NCI-H128 (cell line): ENCODE measurements around the gene SIVA1.

Experiments used
- DNase-seq: peaks from one replicate; lab custom pipeline; 2025; ENCODE audit not compliant: unreplicated experiment; lab: John Stamatoyannopoulos, UW

The SIVA1 gene

DNA sequence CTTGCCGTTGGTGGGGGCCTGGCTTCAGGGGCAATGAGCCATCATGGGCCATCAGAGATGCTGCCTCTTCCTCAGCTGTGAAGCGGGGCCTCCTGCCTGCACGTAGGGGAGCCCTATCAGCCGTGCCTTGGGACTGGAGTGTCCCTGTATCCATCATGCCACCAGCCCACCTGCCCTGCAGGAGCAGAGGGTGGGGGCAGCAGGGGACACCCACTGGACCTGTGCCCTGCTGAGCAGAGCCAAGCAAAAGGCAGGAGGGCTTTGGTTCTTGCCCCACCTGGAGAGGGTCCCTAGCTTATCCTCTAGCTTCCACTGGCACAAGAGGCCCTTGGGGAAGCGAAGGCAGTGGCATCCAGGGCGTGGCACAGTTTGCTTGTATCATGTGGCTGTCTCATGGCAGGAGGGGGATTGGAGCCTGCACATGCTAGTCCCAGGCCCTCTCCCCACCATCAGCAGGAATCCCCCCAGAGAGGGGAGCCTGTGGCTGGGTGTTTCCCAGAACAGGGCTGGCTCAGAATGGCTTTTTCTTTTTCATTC, 18.8 kb upstream of the SIVA1 start:
- no peak for DNase-seq

DNA sequence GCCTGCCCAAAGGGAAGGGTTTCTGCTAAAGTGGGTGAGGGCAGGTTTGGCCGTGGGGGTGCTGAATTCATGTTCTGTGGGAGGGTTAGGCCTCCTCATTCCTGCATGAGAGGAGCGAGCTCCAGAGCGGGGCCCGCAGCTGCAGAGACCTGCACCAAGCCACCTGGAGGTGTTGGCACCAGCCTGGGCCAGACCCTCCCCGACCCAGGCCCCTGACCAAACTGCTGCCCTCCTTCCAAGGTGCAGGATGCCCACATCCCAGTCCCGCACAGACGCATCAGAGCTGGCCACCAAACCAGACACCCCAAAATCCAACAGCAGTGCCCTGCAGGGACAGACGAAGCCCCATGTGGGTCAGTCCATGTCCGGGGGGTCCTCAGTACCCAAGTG, 18.4 kb upstream of the SIVA1 start:
- DNase-seq, result no peak

DNA sequence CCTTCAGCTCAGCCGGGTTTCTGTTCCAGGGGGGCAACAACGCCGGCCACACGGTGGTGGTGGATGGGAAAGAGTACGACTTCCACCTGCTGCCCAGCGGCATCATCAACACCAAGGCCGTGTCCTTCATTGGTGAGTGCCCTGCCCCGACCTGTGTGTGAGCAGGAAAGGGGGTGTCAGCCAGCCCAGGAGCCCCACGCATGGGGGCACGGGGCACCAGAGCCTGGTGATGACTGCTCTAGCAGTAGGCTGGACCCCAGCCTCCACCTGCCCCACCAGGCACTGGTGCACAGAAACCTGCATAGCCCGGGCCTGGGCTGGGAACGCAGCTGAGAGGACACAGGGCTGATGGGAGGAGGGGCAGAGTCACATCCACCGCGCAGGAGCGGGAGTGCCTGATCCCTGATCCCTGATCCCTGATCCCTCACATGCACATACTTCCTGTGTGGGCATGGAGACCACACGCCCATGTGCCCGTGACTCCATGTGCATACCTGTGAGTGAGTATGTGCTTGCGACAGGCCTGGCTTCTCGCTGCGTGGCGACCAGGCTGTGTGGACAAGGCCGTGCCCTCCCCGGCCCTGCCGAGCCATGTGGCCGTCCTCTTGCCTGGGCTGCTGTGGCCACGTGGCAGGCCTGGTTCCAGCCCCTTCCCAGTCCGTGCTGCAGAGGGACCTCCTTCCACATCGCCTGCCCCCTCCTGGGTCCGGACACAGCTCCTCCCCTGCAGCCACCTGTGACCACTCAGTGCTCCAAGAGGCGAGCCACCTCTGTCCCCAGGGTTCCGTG, 17.8 kb upstream of the SIVA1 start:
- no peak for DNase-seq

DNA sequence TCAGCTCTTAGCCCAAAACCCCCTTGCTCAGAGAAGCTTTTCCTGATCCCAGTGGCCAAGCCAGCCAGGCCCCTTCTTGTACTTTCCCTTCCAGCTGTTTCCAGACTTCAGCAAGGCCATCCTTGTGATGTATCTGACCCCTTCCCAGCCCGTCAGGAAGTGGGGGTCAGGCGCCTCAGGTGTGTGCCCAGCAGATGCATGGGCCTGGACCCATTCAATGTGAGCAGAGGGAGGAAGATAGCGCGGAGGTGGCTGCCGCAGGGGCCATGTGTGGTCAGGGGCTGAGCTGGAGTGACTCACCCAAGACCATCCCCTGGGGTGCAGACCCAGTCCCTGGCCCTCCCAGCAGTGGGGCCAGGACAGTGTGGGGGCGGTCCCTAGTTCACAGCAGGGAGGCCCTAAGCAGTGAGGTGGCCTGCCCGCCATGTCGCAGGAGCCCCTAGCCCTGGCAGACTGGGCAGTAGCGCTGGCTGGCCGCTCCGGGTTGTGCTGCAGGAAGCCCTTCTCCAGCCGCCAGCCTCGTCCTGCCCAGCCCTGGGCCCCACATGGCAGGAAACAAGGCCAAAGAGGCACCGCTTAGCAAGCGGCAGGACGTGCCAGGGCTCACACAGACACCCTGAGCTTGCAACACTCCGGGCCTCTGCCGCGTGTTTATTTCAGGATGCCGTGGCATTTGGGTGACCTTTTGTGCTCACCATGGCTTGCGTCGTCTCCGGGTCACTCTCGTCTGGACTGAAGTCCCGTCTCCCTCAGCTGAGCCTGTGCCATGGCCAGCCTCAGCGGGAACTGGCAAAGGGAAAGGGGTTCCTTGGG, 16.9 kb upstream of the SIVA1 start:
- no peak for DNase-seq

DNA sequence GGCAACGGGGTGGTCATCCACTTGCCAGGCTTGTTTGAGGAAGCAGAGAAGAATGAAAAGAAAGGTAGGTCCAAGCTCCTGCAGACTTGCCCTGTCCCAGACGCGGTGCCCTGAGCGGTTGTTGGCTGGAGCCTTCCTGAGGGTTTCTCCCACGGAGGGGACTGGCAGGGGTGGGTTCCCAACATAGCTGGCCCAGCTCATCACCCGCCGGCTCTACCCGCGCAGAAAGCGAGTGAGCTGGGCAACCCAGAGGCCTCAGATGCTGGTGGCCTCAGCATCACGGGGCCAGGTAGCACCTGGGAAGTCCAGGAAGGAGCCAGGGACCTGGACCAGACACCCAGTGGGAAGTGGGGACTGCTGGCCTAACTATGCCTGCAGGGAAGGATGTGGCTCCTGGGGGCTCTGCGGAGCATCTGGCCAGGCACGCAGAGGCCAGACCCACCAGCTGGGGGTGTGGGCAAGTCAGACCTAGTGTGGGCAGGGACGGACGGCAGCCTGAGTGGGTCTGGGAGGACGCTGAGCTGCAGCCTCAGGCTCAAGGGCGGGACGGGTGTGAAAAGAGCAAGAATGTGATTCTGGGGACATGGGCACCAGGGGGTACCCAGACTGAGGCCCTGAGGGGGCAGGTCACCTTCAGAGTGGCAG, 14.4 kb upstream of the SIVA1 start:
- no peak for DNase-seq

DNA sequence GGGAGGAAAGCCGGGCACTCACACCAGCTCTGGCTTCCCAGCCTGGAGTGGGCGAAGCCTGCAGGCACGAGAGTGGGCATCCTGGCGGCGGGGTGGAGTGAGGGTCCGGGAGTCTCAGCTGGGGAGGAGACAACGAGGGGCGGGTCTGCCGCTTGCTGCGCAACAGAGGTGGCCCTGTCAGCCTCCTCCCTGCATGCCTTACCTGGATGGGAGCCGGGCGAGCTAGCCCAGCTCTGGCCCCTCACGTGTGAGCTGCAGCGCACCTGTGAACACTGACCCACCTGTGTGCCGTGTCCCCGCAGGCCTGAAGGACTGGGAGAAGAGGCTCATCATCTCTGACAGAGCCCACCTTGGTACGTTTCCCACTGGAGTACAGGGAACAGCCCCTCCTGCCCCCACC, 13.9 kb upstream of the SIVA1 start:
- no peak for DNase-seq

DNA sequence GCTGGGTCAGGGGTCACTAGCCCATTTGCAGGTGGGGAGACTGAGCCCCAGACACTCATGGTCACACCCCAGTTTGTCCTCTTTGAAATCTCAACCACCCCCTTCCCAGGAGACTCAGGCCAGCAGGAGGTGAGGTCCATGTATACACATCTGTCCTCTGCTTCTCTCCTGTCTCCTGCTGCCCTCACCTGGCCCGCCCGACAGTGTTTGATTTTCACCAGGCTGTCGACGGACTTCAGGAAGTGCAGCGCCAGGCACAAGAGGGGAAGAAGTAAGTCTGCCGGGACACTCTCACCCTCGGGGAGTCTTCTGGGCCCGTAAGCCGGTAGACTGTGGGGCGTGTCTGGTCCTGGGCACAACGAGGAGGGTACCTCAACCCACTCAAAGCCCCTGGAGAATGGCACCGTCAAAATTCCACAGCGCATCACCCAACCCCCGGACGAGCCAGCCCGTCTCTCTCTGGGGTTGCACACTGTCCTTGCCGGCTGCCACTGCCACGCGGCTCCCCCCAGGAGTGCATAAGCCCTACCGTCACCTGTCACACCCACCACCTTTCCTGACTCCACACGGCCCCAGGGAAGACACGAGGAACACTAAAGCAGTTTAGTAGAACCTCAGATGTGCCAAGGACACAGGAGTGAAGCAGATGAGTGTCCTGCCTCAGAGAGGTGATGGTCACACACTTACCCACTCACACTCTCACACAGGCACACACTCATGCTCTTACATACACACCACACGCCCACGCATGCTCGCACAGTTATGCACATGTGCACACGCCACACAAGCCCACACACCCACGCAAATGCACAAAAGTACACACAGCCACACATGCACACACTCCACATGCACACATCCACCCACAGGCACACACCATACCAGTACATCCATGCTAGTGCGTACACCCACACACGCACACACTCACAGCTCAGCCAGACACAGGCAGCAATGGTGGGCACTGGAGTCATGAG, 13.1 kb upstream of the SIVA1 start:
- DNase-seq, result no peak

DNA sequence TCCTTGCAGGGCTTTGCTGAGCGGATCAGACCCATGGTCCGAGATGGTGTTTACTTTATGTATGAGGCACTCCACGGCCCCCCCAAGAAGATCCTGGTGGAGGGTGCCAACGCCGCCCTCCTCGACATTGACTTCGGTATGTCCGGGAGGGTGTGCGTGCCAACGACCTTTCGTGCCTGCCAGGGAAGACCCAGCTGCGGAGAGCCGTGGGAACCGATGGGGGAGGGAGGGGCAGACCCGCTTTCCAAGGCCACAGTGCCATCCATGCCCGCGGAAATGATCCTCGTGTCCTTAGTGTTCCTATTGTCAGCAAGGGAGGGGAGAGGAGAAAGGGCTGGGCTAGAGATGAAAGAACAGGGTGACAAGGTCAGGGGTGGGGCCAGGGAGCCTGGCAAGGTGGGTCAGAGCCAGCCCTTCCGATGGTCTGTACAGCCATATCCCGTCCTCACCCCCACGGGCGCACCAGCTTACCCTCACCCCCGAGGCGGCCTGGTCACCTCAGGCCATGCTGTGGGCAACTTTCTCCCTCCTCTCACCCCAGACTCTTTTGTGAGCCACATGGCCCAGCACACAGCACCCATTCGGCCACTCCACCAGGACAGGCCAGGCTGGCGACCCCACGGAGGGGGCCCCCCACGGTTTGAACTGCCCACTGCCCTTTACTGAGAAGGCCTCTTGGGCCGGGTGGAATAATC, 11.7 kb upstream of the SIVA1 start:
- DNase-seq, result no peak

DNA sequence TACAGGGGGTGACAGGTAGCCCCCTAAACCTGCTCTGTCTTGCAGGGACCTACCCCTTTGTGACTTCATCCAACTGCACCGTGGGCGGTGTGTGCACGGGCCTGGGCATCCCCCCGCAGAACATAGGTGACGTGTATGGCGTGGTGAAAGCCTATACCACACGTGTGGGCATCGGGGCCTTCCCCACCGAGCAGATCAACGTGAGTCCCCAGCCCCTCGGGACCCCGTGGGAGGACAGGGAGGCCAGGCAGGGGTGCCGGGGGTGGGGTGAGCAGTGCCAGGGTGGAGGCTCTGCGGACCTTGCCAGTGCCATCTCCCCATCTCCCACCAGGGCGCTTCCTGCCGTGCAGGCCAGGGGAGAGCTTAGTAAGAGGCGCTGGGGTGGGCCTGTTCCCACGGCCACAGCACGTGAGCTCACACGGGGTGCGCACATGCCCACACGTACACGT, 11.1 kb upstream of the SIVA1 start:
- DNase-seq, result no peak

DNA sequence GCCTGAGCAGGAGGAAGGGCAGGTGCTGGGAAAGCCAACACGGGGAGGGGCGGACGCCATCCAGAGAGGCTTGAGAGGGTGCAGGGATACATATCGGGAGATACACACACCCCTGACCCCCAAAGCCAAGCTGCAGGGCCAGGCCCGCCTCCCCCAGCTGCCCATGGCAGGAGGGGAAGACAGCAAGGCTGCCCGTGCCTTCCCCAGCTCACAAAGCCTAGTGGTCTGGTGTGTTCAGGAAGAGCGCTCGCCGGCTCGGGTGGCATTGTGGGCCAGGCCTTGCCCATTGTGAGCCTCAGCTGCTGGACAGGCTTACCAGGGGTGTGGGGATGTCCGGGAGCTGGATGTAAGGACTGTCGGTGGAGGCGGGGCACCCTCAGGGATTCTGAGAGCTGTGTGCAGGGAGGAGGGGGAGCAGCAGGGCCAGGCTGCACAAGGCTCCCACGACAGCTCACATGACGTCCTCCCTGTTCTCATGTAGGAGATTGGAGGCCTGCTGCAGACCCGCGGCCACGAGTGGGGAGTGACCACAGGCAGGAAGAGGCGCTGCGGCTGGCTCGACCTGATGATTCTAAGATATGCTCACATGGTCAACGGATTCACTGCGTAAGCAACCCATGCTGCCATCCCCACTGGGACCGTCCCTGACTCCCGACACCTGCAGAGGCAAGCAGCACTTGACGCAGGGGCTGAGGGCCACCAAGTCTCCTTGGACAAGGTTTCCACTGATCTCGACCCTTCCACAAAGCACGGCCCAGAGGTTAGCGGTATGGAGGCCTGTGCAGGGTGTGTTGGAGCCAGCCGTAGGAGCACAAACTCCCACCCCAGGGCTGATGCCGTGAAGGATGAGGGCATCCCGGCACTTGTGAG, 10.1 kb upstream of the SIVA1 start:
- no peak for DNase-seq

DNA sequence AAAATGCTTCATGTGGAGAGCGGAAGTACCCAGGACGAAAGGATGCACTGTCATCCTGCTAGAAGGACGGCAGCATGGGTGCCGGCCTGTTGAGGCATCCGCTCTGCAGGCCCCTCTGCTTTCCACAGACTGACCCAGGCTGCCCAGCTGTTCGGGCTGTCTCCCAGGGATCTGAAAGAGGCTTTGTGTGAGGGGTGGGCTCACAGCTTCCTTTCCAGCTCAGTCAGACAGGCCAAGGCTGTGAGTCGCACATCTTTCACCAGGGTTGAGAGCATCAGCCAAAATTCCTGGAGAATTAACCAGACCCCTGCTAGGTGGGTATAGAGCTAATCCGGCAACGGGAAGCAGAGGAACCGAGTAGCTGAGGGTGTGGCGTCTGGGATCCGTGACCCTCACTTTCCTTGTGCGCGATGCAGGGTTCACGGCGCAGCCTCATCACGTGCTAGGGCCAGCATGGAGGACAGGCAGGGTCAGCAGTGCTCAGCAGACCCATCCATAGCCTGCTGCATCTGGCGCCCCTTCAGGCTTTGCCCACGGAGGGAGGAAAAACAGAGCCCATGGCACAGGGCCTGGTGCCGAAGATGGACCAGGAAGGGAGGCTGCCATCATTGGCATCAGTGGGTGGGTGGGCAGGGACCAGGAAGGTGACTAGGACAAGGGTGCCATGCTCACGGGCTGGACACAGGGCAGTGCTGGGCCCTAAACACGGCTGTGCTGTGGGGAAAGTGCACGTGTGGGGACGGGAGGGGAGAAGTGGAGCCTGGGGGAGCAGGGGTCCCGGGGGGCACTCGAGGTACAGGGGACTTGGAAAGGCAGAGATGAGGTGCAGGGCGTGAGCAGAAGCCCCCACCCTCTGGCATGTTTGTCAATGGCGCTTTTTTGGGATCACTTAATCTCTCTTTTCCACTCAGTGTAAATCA, 9.2 kb upstream of the SIVA1 start:
- DNase-seq, result no peak

DNA sequence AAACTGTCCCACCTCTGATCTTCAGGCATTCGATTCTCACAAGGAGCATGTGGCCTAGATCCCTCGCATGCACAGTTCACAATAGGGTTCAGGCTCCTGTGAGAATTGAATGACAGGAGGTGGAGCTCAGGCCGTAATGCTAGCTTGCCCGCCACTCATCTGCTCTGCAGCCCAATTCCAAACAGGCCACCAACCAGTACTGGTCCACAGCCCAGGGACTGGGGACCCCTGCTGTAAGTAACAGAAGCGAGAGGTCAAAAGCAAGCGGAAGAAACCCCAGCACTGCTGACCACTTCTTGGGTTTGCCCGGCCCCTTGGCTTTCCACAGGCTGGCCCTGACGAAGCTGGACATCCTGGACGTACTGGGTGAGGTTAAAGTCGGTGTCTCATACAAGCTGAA, 8.5 kb upstream of the SIVA1 start:
- DNase-seq, result no peak

DNA sequence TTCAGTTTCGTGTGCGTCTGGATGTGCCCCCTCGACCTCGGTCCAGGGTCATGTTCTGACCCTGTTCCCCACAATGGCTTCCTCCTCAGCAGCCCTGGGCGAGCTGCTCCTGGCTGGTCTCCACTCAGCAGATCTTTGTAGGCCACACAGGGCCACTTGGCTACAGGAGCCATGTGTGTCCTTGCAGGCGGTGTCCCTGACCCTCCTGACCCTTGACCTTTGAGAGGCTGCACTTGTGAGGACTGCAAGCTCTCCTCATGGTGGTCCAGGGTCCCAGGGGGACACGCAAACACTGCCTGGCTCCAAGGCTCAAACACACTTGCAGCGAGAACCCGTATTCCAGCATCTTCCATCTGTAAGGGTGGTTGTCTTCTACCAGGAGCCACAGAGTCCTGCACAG, 7.5 kb upstream of the SIVA1 start:
- DNase-seq, result no peak

DNA sequence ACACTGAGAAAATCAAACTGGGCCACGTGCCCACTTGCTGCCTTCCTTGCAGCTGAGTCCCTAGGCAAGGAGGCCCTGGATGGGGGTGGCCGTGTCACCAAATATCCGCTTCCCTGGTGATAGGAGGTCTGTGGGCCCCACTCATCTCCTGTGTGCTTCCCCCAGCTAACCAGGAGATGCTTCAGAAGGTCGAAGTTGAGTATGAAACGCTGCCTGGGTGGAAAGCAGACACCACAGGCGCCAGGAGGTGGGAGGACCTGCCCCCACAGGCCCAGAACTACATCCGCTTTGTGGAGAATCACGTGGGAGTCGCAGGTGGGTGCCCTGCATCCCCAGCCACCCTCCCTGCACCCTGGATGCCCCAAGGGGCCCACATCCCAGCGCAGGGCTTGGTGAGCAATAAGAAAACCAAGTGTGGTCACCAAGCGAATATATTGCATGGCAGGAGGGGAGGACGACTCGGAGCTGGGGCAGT, 6.8 kb upstream of the SIVA1 start:
- DNase-seq, result no peak

DNA sequence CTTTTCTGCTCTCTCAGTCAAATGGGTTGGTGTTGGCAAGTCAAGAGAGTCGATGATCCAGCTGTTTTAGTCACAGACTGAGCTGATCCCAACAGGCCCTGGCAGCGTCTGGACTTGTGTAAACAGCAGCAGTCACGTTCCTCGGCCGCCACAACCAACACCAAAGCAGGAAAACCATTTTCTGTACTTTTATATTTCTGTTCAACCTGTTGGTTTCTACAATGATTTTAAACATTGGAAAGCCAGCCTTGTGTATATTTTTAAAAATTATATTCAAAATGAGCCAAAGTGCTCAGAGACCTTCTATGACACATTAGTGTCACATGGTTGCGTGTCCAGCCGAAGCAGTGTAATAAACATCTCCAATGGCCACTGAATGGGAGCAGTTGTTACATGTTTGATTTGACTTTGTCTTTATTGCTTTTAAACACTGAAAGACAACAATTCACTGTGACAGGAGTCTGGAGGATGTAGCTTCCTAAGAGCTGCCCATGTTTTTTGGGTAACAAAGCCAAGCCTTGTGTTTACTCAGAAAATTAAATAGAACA, 5.9 kb upstream of the SIVA1 start:
- DNase-seq, result no peak

DNA sequence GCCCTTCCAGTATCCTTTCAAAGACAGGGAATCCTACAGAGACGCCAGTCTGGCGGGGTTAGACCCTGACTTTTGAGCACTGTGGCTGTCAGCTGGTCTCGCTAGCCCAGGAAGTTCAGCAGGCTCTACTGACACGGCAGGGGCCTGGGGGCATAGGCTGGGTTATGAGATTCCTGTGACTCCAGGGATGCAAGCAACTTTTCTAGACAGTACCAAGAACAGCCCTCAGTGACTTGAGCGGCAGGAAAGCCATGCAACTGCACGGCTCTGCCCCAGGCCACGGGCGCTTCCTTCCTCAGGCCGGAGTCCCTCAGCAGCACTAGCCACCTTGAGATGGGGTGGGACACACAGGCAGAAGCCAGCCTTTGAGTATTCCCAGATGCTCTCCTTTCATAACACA, 5.1 kb upstream of the SIVA1 start:
- no peak for DNase-seq

DNA sequence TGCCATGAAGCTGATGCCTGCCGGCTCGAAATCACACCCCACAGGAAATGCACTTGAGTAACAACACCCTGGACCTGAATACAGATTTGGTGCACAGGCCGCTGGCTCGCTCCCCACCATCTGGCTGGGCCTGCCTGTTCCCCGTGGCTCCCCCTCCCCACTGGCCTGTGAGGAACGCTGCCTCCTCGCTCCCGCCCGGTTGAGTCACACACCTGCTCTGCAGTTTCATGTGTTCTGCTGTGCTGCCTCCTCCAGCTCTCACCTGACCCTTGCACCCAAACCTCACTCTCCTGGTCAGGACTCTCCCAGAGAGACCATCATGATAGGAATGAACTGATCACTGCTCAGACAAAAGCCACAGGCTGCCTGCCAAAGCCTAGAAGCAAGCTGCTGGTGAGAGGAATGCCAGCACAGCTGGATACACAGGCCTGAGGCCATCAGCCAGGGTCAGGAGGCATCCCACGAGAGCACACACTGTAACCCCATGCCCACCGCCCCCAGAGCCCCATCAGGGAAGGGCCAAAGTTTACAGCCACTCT, 3.8 kb upstream of the SIVA1 start:
- DNase-seq, result no peak
